ENCODE data around the gene RAB40C. TPM values are rescaled to one million over a fixed set of nuclear protein-coding genes. Genes with fewer than 3 reads are reported as not detected.

The RAB40C gene
- total and polyA plus RNA-seq, 9 of the 15 experiments (the other 6 are each of a cell fraction or from before 2014, with no cell fraction given): 0.17 to 23.4 (median 8.7) TPM

DNA sequence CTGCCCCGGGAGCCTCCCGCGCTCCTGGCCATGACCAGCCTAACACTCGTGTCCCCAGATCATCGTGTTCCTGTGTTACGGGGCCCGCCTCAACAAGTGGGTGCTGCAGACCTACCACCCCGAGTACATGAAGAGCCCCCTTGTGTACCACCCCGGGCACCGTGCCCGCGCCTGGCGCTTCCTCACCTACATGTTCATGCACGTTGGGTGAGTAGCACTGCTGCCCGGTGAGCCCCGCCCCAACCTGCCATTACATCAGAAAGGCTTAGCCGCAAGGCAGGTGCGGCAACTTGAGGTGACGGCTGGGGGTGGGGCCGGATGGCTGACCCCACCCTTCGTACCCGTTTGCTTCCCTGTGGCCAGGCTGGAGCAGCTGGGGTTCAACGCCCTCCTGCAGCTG, 87.0 kb downstream of the RAB40C start:
- peaks cover 43% of the 10 kb centered on the region for H3K36me3 ChIP-seq (ENCODE audit: control insufficient read depth, insufficient read depth, low read length)
- H3K9me3 ChIP-seq (replicated peaks; ENCODE audit: control insufficient read depth, insufficient read depth, low read depth, low read length): no peaks in the 10 kb centered on the region
- peaks cover 23% of the 10 kb centered on the region for H3K79me2 ChIP-seq (ENCODE audit: control insufficient read depth, insufficient read depth, low read length)
- H4K20me1 ChIP-seq (replicated peaks; ENCODE audit: control insufficient read depth, insufficient read depth, low read length): peaks cover 16% of the 10 kb centered on the region
- no peak overlapping the region for H3K27ac ChIP-seq (ENCODE audit: extremely low read depth, low read depth, low read length)
- CTCF ChIA-PET (ENCODE audit: low intra/inter-chr PET ratio): no interaction called here
- H3K4me2 ChIP-seq (ENCODE audit: insufficient read depth, low read length): no peak overlapping the region
- 77% methylated on average over 22 of the region's 23 CpGs for WGBS (ENCODE audit: insufficient coverage, low coverage, missing lambda C conversion rate)
- FAIRE-seq: no peak
- no peak overlapping the region for H3K4me3 ChIP-seq
- peak overlapping the region in 1 of 2 experiments; percentile 53; a peak in 1 of 4 replicates for H3K9ac ChIP-seq (ENCODE audit: insufficient read depth in 1 of 2, low read depth in 2 of 2, low read length in 2 of 2)
- H3K9me1 ChIP-seq (ENCODE audit: control insufficient read depth, insufficient read depth, low read length): peaks cover 2% of the 10 kb centered on the region
- TF ChIP-seq MTA1 (IDR thresholded peaks at IDR 0.05; ENCODE audit: borderline replicate concordance) (no peak), FIP1L1 (IDR thresholded peaks at IDR 0.05; ENCODE audit: low read depth, low read length, poor library complexity, severe bottlenecking) (peak; percentile 23), PCBP1 (IDR thresholded peaks at IDR 0.05; ENCODE audit: low read depth, low read length, poor library complexity, severe bottlenecking) (peak; percentile 20)
- POLR2A ChIA-PET: interaction anchor here (1.0 kb wide), 1 partner anchor 281 kb away, joined by 3 read pairs; no protein-coding TSS in a partner anchor
- in situ Hi-C loops (cut with MboI) (loop anchor here (10.0 kb wide), 1 partner anchor 282 kb away; the partner anchor contains the start of gene NME4), intact Hi-C loops (cut with micrococcal nuclease) (loop anchor here (5.0 kb wide), 1 partner anchor 40 kb away; the partner anchor contains the start of gene METTL26)
- ATAC-seq: no peak
- peaks cover 29 to 98% of the 10 kb centered on the region in 2 experiments for H3K4me1 ChIP-seq (replicated peaks in 1 of 2; ENCODE audit: control insufficient read depth in 2 of 2, insufficient read depth in 2 of 2, low read length in 2 of 2)
- no peaks in the 10 kb centered on the region for H3K27me3 ChIP-seq (ENCODE audit: control insufficient read depth in 2 of 2, insufficient read depth in 2 of 2, low read length in 2 of 2)
- BruUV-seq (replicated peaks): no TSS peak
- DNase-seq (ENCODE audit: extremely low read depth in 1 of 4, low spot score in 3 of 4): no peak
- no peak overlapping the region for H2AFZ ChIP-seq (ENCODE audit: low read depth, low read length)
